Esophagus mucosa (tissue), 1 donor: ENCODE data around the gene KCTD1. TPM values are rescaled to one million over a fixed set of nuclear protein-coding genes. Genes with fewer than 3 reads are reported as not detected.
"Not testable (repeated sequence)": the region's sequence is repeated elsewhere in the genome, so short reads cannot be mapped to it uniquely, and the experiment has no call there.

Experiments
- ATAC-seq: fragments of 200-7000 bp; cut with Tn5 transposase; one replicate; pipeline ENCODE4 v1.9.1; 2020
- total RNA-seq: library from RNA; stranded (reverse); gene quantifications from one replicate; pipeline ENCODE4 v1.2.4, GENCODE V29; 2023
- donor health status: DM: yes; HTN: yes; CAD: no.

KCTD1 gene
- total RNA-seq, 1 donor from 2014 or later, result 70.0 TPM

GRCh38 chr18:26457611-26458353, 90.6 kb downstream of the KCTD1 start:
- ATAC-seq, result no peak

DNA sequence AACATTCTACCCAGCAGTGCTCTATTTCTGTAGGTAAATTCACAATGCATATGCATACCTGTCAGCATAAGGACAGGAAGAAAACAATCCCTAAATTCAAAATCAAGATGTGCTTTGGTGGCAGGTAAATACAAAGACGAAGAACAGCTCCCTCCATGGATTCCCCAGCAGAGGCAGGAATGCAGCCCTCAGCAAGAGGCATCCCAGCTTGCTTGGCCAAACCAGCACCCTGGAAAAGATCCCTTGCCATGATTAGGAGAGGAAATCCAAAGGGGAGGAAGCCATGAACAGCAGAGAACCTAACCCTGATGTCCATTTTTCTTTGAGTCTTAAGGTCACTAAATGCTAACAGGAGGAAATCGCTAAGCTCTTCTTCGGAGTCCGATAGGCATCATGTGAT, 91.2 kb downstream of the KCTD1 start:
- ATAC-seq, result no peak

GRCh38 chr18:26456070-26456491, 92.3 kb downstream of the KCTD1 start:
- ATAC-seq, result no peak

DNA sequence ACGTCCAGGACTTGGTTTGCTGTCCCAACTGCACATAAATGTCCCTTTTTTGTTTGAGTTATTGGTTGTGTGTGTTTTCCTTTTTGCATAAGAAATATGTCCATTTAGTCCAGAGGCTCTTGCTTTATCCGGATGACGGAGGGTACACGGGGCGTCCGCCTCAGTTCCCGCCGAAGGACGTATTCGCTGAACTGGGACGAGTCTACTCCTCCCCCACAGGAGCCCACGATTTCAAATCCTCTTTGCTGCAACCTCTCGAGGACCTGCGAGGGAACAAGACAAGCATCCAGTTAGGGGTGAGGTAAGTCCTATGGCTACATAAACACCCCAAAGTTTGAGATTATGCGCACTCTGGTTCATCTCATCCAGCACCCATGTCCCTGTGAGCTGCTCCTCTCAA, 92.7 kb downstream of the KCTD1 start:
- ATAC-seq, result no peak

DNA sequence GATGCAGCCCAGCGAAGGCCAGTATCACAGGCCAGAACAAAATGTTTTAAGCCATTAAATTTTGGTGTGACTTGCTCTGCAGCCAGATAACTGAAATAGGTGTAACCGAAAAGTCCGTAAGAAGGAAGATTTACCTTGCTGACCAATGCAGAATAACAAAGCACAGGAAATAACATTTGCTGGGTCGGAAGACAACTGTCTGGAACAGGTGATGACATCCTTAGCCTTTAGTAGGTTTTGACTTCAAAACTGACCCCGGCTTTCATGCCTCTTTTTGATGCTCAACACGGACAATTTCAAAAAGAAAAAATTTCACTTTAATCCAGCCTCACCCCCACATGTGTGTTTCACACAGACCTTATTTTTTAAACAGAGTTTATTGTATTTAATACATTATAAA, 93.7 kb downstream of the KCTD1 start:
- ATAC-seq, result no peak

DNA sequence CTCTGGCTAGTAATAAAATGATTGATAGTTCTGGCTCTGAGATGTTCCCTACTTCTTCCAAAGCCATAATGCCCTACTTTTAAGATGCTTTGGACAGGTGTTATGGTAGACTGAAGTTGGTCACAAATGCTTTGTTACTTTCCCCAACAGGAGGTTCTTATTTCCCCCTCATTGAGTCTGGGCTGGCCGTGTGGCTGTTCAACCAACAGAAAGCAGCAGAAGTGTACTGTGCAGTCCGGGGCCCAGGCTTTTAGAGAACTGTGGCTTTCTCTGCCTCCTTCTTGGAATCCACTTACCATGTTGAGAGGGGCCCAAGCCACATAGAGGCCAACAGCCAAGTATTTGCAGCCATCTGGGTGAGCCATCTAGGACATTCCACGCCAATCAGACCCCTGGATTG, 94.2 kb downstream of the KCTD1 start:
- no peak for ATAC-seq

DNA sequence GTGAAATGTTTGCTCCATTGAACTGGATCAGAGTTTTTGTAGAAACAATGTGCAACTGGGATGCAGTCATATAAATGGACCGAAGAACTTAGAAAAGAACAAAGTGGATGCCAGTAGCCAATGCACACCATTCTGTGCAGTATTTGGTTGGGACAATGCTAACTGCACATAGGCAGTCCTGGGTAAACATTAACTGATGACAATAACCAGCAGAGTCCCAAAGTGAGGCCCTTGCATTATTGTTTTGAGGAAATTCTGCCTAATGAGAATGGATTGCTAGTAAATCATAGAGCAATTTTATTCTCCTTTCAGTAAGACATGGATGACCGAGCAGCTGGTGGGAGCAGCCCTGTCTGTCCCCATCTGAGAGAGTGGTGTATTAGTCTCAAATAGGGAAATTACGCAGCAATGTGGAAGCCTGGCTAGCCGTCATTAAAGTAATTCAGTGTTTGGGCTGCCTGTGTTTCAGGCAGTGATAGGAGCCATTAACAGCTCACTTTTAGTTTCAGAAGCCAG, 94.9 kb downstream of the KCTD1 start:
- no peak for ATAC-seq

- no peak for ATAC-seq
Measured at GRCh38 chr18:26450989-26451682, 97.2 kb downstream of the KCTD1 start.

- no peak for ATAC-seq
Measured at GRCh38 chr18:26448714-26449159, 99.6 kb downstream of the KCTD1 start.

GRCh38 chr18:26443853-26444252, 104.5 kb downstream of the KCTD1 start:
- ATAC-seq, result no peak

- no peak for ATAC-seq
Measured at GRCh38 chr18:26442126-26442525, 106.2 kb downstream of the KCTD1 start.

- ATAC-seq, result peak; percentile 52
Measured at GRCh38 chr18:26440644-26441043, 107.7 kb downstream of the KCTD1 start.

DNA sequence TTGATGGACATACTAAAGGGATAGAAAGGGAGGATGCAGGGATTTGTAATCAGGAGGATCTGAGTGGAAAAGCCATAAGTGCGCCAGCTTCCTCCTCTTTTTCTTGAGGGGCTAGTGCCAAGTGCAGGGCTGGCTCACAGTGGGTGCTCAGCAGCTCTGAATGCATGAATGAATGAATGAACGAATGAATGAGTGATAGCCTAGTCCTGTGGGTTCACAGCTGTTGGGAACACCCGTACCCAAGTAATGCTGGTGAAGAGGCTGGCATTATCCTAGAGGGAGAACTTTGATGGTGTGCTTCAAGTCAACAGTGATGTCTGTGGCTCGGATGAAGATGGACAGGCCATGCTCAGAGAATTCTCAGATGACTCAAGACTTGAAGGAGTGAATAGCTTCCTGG, 108.8 kb downstream of the KCTD1 start:
- no peak for ATAC-seq

DNA sequence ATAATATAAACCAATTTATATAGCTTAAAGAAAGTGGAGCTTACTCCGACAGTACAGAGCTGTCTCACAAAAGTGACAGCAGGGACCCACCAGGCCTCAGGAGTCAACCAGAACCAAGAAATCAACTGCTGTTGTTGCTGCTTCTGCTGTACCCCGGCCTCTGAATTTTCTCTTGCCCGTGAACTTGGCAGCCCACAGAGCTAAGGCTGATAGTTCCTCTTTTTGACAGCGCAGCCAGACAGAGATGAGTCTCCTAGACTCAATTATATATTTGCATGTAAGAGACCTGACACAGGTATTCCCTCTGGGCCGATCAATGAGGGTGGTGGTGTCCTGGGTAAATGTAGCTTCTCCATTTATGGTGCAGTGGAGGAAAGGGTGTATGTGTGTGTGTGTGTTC, 109.4 kb downstream of the KCTD1 start:
- ATAC-seq, result peak; percentile 42

GRCh38 chr18:26437634-26438033, 110.7 kb downstream of the KCTD1 start:
- ATAC-seq, result not testable (repeated sequence)

- ATAC-seq, result peak; percentile 37
Measured at GRCh38 chr18:26436176-26437051, 111.9 kb downstream of the KCTD1 start.

GRCh38 chr18:26435415-26436095, 112.8 kb downstream of the KCTD1 start:
- ATAC-seq, result no peak

DNA sequence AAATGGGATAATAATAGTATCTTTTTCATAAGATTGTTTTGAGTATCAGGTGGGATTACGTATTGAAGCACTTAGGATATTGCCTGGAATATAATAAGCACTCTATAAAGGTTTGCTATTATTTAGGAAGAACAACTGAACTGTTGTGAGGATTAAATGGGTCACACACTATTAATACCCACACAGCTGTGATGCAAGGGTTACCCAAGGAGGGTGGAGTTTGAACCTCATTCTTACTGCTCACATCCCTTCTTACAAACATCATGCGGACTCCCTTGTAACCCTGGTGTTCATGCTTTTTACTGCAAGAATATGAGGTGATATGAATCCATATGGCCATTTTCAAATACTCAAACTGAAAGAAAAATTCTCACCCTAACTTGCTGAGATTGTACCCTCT, 113.5 kb downstream of the KCTD1 start:
- no peak for ATAC-seq

GRCh38 chr18:26432651-26433424, 115.5 kb downstream of the KCTD1 start:
- ATAC-seq, result no peak

GRCh38 chr18:26429535-26430226, 118.7 kb downstream of the KCTD1 start:
- peak; percentile 86 for ATAC-seq

DNA sequence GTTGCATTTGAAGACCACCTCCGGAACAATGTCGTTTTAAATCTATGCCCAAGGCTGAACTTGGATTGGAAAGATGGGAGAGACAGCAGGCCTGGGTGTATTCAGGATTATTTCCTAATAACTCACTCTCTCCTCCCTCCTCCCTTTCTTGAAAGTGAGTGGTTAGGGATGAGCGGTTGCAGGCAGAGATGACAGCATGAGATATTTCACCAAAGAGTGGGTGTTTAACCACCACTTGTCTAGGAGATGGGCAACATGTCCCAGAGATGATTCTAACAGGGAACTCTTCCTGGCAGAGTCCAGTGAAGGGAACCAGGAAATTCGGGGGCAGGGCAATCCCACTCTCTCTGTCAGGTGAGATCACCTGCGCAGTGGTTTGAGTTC, 123.2 kb downstream of the KCTD1 start:
- no peak for ATAC-seq
